Neural cell (in vitro differentiated cells): ENCODE measurements around the gene EZR. TPM values are rescaled to one million over a fixed set of nuclear protein-coding genes. Genes with fewer than 3 reads are reported as not detected.

Experiments used
- H2AFZ ChIP-seq: fragments of 200-600, 300-800 bp; sonication (generic), shearing (Covaris generic); 2 replicates; pipeline ENCODE4 v1.6.0; 2014; ENCODE audit warnings: low read depth, mild to moderate bottlenecking, antibody characterized with exemption, low read length, moderate library complexity
- H3F3A ChIP-seq: fragments of 200-600 bp; shearing (Covaris generic); 2 replicates; pipeline ENCODE4 v1.6.1; 2016; ENCODE audit warnings: mild to moderate bottlenecking, moderate library complexity, mixed read lengths, antibody characterized with exemption, low read length; ENCODE audit not compliant: insufficient read depth, poor library complexity, severe bottlenecking
- H3K27ac ChIP-seq: fragments of 200-600, 300-800 bp; sonication (generic), shearing (Covaris generic); 2 replicates; pipeline ENCODE4 v1.5.1; 2014; ENCODE audit warnings: mild to moderate bottlenecking, low read length, moderate library complexity
- H3K27me3 ChIP-seq: fragments of 300-800, 200-600 bp; sonication (generic), shearing (Covaris generic); 2 replicates; pipeline ENCODE4 v1.6.0; 2014; ENCODE audit warnings: mild to moderate bottlenecking, low read depth, low read length, moderate library complexity; ENCODE audit not compliant: insufficient read depth
- H3K36me3 ChIP-seq: fragments of 300-800, 200-600 bp; sonication (generic), shearing (Covaris generic); 2 replicates; pipeline ENCODE4 v1.5.1; 2014; ENCODE audit warnings: mild to moderate bottlenecking, antibody characterized with exemption, low read length, moderate library complexity; ENCODE audit not compliant: insufficient read depth
- H3K4me2 ChIP-seq: fragments of 300-800, 200-600 bp; sonication (generic), shearing (Covaris generic); 2 replicates; pipeline ENCODE4 v1.6.0; 2014; ENCODE audit warnings: mild to moderate bottlenecking, low read length
- H3K4me3 ChIP-seq: fragments of 300-800, 200-600 bp; sonication (generic), shearing (Covaris generic); 2 replicates; pipeline ENCODE4 v1.5.1; 2014; ENCODE audit warnings: mild to moderate bottlenecking, low read length, moderate library complexity
- H3K79me2 ChIP-seq: fragments of 200-600 bp; shearing (Covaris generic); replicated peaks from 2 replicates; pipeline ENCODE4 v1.6.0; 2014; ENCODE audit warnings: mild to moderate bottlenecking, low read length, moderate library complexity; ENCODE audit not compliant: insufficient read depth
- H3K9ac ChIP-seq: fragments of 300-800, 200-600 bp; sonication (generic), shearing (Covaris generic); 2 replicates; pipeline ENCODE4 v1.6.1; 2016; ENCODE audit warnings: mild to moderate bottlenecking, low read length, mixed read lengths
- H3K9me2 ChIP-seq: fragments of 200-600 bp; shearing (Covaris generic); 2 replicates; pipeline ENCODE4 v1.6.1; 2016; ENCODE audit warnings: mild to moderate bottlenecking, low read length, mixed read lengths; ENCODE audit not compliant: insufficient read depth
- H3K9me3 ChIP-seq: fragments of 200-600, 300-800 bp; sonication (generic), shearing (Covaris generic); 2 replicates; pipeline ENCODE4 v1.6.1; 2016; ENCODE audit warnings: mild to moderate bottlenecking, mixed run types, low read length, moderate library complexity, mixed read lengths
- H4K20me1 ChIP-seq: fragments of 200-600 bp; shearing (Covaris generic); 2 replicates; pipeline ENCODE4 v1.6.1; 2016; ENCODE audit warnings: mild to moderate bottlenecking, mixed run types; ENCODE audit not compliant: insufficient read depth
- EP300 ChIP-seq: fragments of 450-650 bp; conservative IDR thresholded peaks from 2 replicates; pipeline ENCODE4 v1.6.1; 2014; ENCODE audit warnings: antibody characterized with exemption, mild to moderate bottlenecking, moderate library complexity; ENCODE audit not compliant: poor library complexity, severe bottlenecking
- EZH2 ChIP-seq: fragments of 200-600, 300-800 bp; shearing (Covaris generic), sonication (generic); IDR thresholded peaks from 2 replicates; pipeline ENCODE4 v1.6.1; 2014; ENCODE audit warnings: antibody characterized with exemption, low read length, borderline replicate concordance, mild to moderate bottlenecking; ENCODE audit not compliant: insufficient read depth, poor library complexity, severe bottlenecking
- MXI1 ChIP-seq: fragments of 450-650 bp; conservative IDR thresholded peaks from 2 replicates; pipeline ENCODE4 v1.6.1; 2014; ENCODE audit warnings: antibody characterized with exemption, mild to moderate bottlenecking; ENCODE audit not compliant: poor library complexity, severe bottlenecking
- POLR2AphosphoS5 ChIP-seq: IDR thresholded peaks from 2 replicates; pipeline ENCODE4 v1.6.1; 2012
- RAD21 ChIP-seq: fragments of 450-650 bp; conservative IDR thresholded peaks from 2 replicates; pipeline ENCODE4 v1.6.1; 2014; ENCODE audit warnings: antibody characterized with exemption, mild to moderate bottlenecking, moderate library complexity
- SMC3 ChIP-seq: fragments of 450-650 bp; conservative IDR thresholded peaks from 2 replicates; pipeline ENCODE4 v1.6.1; 2014; ENCODE audit warnings: antibody characterized with exemption, mild to moderate bottlenecking, moderate library complexity; ENCODE audit not compliant: poor library complexity
- TAF1 ChIP-seq: IDR thresholded peaks from 2 replicates; pipeline ENCODE4 v1.6.1; 2012; ENCODE audit warnings: low read depth
- polyA plus RNA-seq: library from polyadenylated mRNA; depleted of rRNA; stranded (reverse); fragments of >200 nt; gene quantifications from 2 replicates; pipeline ENCODE4 v1.2.3, GENCODE V29; 2014
- TF ChIP-seq, protein P1 (sequence below): fragments of 450-650 bp; IDR thresholded peaks from 2 replicates; pipeline ENCODE4 v1.5.1; 2014; ENCODE audit warnings: antibody characterized with exemption, mild to moderate bottlenecking, moderate library complexity; ENCODE audit not compliant: poor library complexity, severe bottlenecking
- TF ChIP-seq, protein P2 (sequence below): IDR thresholded peaks from 2 replicates; pipeline ENCODE4 v1.6.1; 2012; ENCODE audit warnings: borderline replicate concordance

The EZR gene
- polyA plus RNA-seq, 1 donor from 2014 or later = 1.6 TPM

DNA sequence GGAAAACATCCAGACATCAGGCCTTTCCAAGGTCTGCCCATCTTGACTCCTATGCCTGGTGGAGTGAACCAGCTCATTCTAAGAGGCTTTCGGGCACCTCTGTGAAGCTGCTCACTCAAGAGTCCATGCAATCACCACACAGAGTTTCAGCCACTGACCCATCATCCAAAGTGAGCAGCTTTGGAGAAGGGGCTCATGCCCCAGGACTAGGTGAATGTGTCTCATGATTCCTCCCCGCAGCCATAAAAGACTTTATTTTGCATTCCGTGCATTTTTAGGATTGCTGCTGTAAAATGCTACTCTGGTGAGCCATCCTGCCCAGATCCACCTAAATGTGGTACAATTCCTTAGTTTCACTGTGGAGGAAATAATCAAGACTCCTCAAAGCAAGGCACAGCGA lies 44.5 kb upstream of the EZR start:
- Histone ChIP-seq H3K27ac (no peak overlapping the region), H3K9ac (no peak overlapping the region), H3K9me2 (no peaks in the 10 kb centered on the region), H4K20me1 (no peaks in the 10 kb centered on the region), H3K36me3 (no peaks in the 10 kb centered on the region), H3K79me2 (no peaks in the 10 kb centered on the region), H3K4me3 (no peak overlapping the region), H3F3A (no peaks in the 10 kb centered on the region), H3K27me3 (no peaks in the 10 kb centered on the region), H3K4me2 (no peak overlapping the region), H3K9me3 (no peaks in the 10 kb centered on the region), H2AFZ (no peak overlapping the region)
- no peak for TF ChIP-seq SMC3
- TF ChIP-seq, protein P1, sequence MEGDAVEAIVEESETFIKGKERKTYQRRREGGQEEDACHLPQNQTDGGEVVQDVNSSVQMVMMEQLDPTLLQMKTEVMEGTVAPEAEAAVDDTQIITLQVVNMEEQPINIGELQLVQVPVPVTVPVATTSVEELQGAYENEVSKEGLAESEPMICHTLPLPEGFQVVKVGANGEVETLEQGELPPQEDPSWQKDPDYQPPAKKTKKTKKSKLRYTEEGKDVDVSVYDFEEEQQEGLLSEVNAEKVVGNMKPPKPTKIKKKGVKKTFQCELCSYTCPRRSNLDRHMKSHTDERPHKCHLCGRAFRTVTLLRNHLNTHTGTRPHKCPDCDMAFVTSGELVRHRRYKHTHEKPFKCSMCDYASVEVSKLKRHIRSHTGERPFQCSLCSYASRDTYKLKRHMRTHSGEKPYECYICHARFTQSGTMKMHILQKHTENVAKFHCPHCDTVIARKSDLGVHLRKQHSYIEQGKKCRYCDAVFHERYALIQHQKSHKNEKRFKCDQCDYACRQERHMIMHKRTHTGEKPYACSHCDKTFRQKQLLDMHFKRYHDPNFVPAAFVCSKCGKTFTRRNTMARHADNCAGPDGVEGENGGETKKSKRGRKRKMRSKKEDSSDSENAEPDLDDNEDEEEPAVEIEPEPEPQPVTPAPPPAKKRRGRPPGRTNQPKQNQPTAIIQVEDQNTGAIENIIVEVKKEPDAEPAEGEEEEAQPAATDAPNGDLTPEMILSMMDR = no peak
- TF ChIP-seq POLR2AphosphoS5 = no peak
- no peak for TF ChIP-seq EZH2
- TF ChIP-seq TAF1 = no peak
- TF ChIP-seq RAD21 = no peak
- no peak for TF ChIP-seq EP300
- no peak for TF ChIP-seq MXI1
- TF ChIP-seq, protein P2, sequence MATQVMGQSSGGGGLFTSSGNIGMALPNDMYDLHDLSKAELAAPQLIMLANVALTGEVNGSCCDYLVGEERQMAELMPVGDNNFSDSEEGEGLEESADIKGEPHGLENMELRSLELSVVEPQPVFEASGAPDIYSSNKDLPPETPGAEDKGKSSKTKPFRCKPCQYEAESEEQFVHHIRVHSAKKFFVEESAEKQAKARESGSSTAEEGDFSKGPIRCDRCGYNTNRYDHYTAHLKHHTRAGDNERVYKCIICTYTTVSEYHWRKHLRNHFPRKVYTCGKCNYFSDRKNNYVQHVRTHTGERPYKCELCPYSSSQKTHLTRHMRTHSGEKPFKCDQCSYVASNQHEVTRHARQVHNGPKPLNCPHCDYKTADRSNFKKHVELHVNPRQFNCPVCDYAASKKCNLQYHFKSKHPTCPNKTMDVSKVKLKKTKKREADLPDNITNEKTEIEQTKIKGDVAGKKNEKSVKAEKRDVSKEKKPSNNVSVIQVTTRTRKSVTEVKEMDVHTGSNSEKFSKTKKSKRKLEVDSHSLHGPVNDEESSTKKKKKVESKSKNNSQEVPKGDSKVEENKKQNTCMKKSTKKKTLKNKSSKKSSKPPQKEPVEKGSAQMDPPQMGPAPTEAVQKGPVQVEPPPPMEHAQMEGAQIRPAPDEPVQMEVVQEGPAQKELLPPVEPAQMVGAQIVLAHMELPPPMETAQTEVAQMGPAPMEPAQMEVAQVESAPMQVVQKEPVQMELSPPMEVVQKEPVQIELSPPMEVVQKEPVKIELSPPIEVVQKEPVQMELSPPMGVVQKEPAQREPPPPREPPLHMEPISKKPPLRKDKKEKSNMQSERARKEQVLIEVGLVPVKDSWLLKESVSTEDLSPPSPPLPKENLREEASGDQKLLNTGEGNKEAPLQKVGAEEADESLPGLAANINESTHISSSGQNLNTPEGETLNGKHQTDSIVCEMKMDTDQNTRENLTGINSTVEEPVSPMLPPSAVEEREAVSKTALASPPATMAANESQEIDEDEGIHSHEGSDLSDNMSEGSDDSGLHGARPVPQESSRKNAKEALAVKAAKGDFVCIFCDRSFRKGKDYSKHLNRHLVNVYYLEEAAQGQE = no peak

DNA sequence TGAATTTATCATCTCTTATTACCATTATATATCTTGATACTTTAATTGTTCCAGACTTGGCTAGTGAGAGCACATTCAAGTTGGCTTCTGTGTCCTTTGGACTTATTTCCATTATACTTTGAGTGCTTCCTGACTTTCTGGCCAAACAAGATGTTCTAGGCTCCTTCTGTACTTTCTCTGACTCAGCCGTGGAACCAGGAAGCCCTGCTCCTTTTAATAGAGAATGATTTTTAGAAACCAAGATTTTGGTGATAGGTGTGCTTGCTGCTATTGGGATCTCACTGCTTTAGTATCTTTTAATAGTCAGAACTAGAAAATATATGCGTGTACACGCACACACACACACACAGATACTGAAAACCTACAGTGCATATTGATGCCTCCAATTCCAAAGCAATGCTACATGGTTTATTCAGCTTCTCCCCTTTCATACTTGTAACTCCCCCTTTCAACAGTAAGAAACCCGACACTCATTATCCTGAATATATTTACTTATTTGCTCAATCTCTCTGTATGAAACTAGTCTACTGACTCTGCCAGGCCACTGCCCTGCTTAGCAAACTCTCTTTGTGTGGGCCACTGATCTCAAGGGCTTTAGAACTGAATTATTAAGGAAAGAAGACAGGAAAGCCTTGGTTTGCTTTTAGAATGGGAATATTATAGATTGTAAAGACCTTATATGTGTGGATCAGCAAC lies 42.7 kb upstream of the EZR start:
- H3K79me2 ChIP-seq = no peaks in the 10 kb centered on the region
- H3K4me2 ChIP-seq = no peak overlapping the region
- no peaks in the 10 kb centered on the region for H3K9me3 ChIP-seq
- H3K4me3 ChIP-seq = no peak overlapping the region
- no peak for TF ChIP-seq EP300
- TF ChIP-seq TAF1 = no peak
- TF ChIP-seq EZH2 = no peak
- TF ChIP-seq POLR2AphosphoS5 = no peak
- no peak for TF ChIP-seq MXI1
- TF ChIP-seq, protein P2 = no peak
- TF ChIP-seq RAD21 = no peak
- TF ChIP-seq, protein P1 = no peak
- H2AFZ ChIP-seq = no peak overlapping the region
- H3F3A ChIP-seq = no peaks in the 10 kb centered on the region
- H3K27me3 ChIP-seq = no peaks in the 10 kb centered on the region
- no peaks in the 10 kb centered on the region for H3K36me3 ChIP-seq
- H3K9ac ChIP-seq = no peak overlapping the region
- no peaks in the 10 kb centered on the region for H3K9me2 ChIP-seq
- H3K27ac ChIP-seq = no peak overlapping the region
- H4K20me1 ChIP-seq = no peaks in the 10 kb centered on the region
